PFSK-1 (cell line): ENCODE results near the gene PCED1A.

Source experiments
- FOXP2 ChIP-seq: optimal IDR thresholded peaks from 2 replicates; pipeline ENCODE3; 2011; ENCODE audit warnings: borderline replicate concordance, control low read depth, inconsistent platforms; ENCODE audit not compliant: insufficient read depth; ENCODE audit errors: extremely low read length, extremely low read depth
- POLR2AphosphoS5 ChIP-seq: IDR thresholded peaks from 2 replicates; pipeline ENCODE4 v1.6.1; 2012; ENCODE audit warnings: low read depth, mild to moderate bottlenecking, control low read depth, low read length, moderate library complexity
- SIN3A ChIP-seq: IDR thresholded peaks from 2 replicates; pipeline ENCODE4 v1.6.1; 2012; ENCODE audit warnings: mild to moderate bottlenecking, low read length, moderate library complexity, borderline replicate concordance; ENCODE audit not compliant: insufficient read depth
- TAF1 ChIP-seq: IDR thresholded peaks from 2 replicates; pipeline ENCODE4 v1.6.1; 2012; ENCODE audit warnings: low read length, control low read depth, borderline replicate concordance; ENCODE audit not compliant: insufficient read depth
- TF ChIP-seq, protein P1 (sequence below), 2 experiments: IDR thresholded peaks; 2 replicates each; pipeline versions ENCODE4 v1.6.1 to v1.8.0; 2011 to 2012; ENCODE audit warnings: low read depth in 2 of 2, low read length in 2 of 2, control low read depth in 1 of 2, inconsistent platforms in 1 of 2, mild to moderate bottlenecking in 1 of 2, moderate library complexity in 1 of 2; ENCODE audit not compliant: insufficient read depth in 1 of 2

PCED1A gene

DNA sequence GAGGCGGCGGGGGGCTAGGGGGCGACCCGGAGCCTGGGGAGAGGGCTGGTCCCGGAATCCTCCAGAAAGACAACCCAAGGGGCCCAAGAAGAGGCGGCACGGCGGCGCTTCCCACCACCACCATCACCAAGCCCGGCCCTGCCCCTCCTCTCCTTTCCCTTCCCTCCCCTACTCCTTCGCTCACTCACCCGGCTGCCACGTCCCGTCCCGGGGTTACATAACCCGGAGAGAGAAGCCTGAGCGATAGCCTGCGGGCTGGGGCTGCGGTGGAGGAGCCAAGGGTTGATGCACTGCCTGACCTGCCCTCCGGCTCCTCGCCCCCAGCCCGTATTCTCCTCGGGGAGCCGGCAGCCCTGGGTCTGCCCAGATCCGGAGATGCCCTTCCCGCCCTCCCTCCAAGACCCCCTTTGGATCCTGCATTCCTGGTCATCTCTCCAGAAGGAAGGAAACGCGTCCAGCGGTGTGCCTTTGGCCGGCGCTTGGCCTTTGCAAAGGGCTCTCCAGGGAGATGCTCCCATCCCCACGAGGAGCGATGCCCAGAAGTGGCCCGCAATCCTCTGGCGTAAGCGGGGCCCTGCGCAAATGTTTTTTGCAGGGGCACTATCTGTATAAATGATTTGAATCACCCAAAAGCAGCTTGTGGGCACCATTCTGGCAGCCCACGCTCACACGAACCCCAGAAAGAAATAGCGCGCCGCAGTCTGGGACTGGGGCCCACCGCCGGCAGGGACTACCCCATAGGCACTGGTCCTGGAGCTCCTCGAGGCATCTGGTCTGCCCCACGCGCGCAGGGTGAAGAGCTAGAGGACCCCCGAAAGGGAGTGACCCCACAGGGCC is 35.4 kb downstream of the PCED1A start:
- TF ChIP-seq SIN3A (no peak), POLR2AphosphoS5 (no peak), TAF1 (no peak), FOXP2 (no peak)
- TF ChIP-seq, protein P1, sequence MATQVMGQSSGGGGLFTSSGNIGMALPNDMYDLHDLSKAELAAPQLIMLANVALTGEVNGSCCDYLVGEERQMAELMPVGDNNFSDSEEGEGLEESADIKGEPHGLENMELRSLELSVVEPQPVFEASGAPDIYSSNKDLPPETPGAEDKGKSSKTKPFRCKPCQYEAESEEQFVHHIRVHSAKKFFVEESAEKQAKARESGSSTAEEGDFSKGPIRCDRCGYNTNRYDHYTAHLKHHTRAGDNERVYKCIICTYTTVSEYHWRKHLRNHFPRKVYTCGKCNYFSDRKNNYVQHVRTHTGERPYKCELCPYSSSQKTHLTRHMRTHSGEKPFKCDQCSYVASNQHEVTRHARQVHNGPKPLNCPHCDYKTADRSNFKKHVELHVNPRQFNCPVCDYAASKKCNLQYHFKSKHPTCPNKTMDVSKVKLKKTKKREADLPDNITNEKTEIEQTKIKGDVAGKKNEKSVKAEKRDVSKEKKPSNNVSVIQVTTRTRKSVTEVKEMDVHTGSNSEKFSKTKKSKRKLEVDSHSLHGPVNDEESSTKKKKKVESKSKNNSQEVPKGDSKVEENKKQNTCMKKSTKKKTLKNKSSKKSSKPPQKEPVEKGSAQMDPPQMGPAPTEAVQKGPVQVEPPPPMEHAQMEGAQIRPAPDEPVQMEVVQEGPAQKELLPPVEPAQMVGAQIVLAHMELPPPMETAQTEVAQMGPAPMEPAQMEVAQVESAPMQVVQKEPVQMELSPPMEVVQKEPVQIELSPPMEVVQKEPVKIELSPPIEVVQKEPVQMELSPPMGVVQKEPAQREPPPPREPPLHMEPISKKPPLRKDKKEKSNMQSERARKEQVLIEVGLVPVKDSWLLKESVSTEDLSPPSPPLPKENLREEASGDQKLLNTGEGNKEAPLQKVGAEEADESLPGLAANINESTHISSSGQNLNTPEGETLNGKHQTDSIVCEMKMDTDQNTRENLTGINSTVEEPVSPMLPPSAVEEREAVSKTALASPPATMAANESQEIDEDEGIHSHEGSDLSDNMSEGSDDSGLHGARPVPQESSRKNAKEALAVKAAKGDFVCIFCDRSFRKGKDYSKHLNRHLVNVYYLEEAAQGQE (IDR thresholded peaks at IDR 0.05; ENCODE audit: insufficient read depth in 1 of 2, low read depth in 2 of 2, low read length in 2 of 2), result no peak

DNA sequence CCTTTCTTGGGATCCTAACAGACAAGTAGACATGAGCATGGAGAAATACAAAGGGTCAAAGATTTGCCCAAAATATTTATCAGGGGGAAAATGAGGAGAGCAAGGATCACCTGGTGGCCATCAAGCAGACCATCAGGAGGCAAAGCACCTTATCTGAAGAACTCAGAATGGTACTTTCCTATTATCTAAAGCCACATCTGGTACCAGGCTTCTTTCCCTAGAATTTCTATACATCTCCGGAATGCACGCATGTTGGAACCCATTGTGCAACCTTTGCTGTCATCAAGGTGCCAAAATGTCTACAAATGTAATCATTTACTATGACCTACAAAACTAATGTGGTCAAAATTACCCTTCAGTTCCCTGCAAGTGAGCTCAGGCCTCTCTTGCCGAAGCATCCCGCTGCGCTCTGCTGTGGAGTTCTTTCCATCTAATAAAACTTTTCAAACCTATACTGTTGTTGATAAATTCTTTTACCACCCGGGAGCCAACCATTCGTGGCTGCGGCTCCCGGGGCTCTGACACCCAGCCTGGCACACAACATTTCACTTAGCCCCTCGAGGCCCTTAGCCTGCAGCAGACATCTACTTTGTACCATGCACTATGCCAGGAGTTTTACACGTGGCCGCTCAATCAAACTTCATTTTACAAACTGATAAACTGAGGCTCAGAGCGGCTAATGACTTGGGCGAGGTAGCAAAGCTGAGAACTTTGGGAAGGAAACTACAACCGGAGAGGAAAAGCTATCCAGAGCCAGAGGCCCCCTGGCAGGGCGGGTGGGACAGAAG is 36.2 kb downstream of the PCED1A start:
- TF ChIP-seq, protein P1 (IDR thresholded peaks at IDR 0.05; ENCODE audit: insufficient read depth in 1 of 2, low read depth in 2 of 2, low read length in 2 of 2), result no peak
- TF ChIP-seq SIN3A (no peak), TAF1 (no peak), POLR2AphosphoS5 (no peak), FOXP2 (no peak)

DNA sequence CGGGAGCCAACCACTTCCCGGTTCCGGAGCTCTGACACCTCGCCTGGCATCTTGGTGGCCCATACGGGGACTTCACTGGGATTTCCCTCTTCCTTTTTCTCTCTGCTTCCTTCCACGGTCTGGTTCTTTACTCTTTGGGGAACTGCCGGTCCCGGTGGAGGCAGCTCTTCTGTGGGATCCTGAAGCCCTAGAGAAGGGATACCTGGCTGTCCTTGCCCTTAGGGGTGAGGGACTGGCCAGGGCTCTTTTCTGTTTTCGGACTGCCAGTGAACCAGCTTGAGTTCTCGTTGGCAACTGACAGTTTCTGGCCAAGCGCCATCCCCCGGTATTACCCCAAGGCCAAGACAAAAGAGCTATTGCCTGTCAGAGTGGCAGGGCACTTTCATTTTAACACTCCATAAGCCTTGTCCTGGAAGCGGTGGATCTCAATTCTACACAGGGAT is 39.1 kb downstream of the PCED1A start:
- TF ChIP-seq POLR2AphosphoS5 (no peak), SIN3A (no peak), FOXP2 (no peak), TAF1 (no peak)
- TF ChIP-seq, protein P1 (IDR thresholded peaks at IDR 0.05; ENCODE audit: insufficient read depth in 1 of 2, low read depth in 2 of 2, low read length in 2 of 2), result no peak

DNA sequence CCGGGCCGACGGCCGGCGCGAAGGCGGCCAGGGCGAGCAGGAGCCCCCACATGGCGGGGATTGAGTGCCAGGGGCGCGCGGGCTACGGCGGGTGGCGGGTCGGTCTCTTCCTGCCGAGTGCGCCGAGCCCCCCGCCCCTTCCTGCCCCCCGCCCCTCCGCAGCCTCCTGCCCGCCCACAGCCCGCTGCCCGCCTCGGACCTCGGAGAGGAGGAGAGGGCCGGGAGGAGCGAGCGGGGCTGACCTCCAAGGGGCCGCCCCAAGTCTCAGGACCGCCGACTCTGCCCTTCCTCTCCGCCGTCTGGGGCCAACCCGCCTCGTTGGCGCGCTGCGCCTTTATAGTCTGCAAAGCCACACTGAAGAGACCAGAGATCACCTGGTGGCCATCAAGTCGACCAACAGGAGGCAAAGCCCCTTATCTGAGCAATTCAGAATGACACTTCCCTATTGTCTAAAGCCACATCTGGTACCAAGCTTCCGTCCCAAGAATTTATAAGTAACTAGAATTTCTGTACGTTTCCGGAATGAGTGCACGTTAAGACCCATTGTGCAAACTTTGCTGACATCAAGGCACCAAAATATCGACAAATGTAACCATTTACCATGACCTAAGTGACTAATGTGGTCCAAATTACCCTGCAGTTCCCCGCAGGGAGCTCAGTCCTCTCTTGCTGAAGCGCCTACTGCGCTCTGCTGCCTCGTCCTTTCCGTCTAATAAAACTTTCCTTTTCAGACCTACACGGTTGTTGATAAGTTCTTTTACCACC is 39.8 kb downstream of the PCED1A start, which contains the start of gene CPXM1:
Gene CPXM1 (minus strand): TSS at position 107 of the 765 bp plus-strand sequence. CDS start 55 bp downstream, at position 52.
- TF ChIP-seq FOXP2 (no peak), TAF1 (0 out of 2 replicates have a peak, but pooled peaks have one; percentile 12), POLR2AphosphoS5 (peak; percentile 61; the same call in 1 of the 2 replicates)
- TF ChIP-seq, protein P1 (IDR thresholded peaks at IDR 0.05; ENCODE audit: insufficient read depth in 1 of 2, low read depth in 2 of 2, low read length in 2 of 2), result no peak
